ENCODE results near the gene FAM53B. TPM values are rescaled to one million over a fixed set of nuclear protein-coding genes. Genes with fewer than 3 reads are reported as not detected.

The FAM53B gene
- total RNA-seq, 1 donor from 2014 or later, result 16.3 TPM

- no peak for DNase-seq
These were observed 134.5 kb downstream of the FAM53B start for GRCh38 chr10:124609698-124610097.

- no peak for DNase-seq
These were observed 136.0 kb downstream of the FAM53B start for GRCh38 chr10:124608093-124608721.

GRCh38 chr10:124607693-124608092, 136.5 kb downstream of the FAM53B start:
- DNase-seq, result no peak

GRCh38 chr10:124606822-124607221, 137.4 kb downstream of the FAM53B start:
- no peak for DNase-seq

DNA sequence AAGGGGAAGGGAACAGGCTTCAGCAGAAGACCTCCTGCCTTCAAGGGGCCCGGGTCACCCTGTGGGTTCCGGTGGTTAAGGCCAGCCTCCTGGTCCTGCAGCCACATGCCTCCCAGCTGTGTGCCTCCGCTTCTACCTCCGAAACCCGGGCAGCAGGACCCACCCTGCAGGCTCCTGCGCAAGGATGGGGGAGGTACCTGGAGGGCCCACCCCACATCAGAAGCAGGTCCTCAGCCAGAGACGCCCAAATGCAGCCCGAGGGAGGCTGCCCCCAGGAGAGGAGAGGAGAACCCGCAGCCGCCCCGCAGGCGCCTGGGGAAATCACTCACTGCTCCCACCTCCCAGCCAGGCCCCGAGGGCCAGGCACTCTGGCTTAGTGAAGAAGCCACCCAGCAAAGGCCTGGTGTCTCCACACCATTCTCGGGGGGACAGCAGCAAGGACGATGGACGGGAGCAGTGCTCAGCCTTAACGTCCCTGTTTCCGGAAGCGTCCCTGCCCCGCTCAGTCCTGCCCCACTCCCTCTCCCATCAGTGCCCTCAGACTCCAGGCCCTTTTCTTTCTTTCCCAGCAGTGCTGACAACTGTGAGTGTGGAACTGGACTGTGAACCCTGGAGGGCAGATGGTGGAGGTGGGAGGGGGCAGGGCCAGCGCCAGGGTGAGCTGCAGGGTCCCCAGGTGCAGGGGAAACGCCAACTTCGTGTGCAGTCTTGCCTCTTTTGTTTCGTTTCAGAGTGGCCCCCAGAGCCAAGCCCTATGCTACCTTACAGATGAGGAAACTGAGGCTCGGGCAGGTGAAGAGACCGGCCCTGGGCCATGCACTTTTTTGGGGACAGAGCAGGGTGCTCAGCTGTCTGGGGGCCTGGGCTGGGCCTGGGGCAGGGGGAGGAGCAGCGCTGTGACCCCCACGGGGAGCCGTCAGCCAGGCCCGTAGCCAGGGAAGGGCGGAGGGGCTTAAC, 138.0 kb downstream of the FAM53B start:
- no peak for DNase-seq

DNA sequence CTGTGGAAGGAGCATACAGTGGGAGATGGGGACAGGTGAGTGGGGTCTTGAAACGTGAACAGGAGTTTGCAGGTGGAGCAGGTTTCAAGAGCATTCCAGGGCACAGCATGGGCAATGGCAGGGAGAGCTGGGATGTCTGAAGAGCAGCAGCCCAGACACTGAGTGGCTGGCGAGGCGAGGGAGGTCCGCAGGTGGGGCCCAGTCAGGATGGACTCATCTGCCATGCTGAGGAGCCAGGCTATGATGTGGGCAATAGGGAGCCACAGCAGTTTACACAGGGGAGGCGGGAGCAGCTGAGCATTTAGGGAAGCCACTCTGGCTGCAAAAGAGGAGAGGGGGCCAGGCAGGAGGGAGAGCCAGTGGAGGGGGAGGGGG, 138.7 kb downstream of the FAM53B start:
- DNase-seq, result no peak

DNA sequence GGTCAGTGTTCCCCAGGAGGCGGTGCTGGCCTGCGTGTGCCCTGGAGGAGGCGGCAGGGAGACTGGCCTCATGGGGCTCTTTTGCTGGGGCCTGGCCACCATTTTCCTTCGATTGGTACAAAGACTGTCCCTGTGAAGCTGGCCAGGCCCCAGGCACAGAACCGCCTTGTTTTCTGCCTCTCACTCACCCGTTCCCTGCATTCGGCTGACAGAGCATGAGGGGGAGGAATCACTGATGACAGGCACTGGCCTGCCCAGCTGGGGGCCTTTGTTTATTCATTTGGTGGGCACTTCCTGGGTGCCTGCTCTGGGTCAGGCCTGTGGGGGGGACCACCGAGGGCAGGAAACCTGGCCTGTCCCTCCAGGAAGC, 139.2 kb downstream of the FAM53B start:
- no peak for DNase-seq

- no peak for DNase-seq
These were observed 139.8 kb downstream of the FAM53B start for GRCh38 chr10:124604214-124605000.

GRCh38 chr10:124603376-124604213, 140.6 kb downstream of the FAM53B start:
- no peak for DNase-seq

DNA sequence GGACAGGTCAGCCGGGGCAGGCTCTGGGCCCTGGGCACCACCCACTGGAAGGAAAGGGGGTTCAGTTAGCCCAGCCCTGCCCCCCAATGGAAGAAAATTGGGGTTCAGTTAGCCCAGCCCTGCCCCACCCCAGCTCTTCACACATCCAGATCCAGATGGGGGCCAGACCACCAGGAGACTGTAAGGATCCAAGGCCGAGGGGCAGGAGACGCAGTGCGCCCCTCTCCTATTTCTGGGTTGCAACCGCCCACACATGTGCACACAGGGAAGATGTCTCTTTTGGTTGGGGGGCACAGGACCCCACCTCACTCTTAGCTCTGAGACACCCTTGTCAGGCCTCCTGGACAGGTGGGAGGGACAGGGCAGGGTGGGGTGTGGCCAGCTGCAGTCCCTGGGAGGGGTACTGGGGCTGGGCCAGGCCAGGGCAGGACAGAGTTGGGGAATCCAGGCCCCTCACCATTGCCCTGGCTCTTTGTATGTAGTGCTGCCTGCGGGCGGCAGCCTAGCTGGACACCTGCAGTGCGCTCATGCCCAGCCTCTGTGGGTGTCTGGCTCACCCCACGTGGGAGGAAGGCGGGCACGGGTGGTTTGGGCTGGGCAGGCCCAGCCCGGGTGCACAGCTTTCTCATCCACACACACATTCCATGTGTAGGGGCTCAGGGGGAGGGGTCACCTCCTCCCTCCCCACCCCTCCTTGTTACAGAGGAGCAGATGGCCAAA, 141.4 kb downstream of the FAM53B start:
- no peak for DNase-seq

DNA sequence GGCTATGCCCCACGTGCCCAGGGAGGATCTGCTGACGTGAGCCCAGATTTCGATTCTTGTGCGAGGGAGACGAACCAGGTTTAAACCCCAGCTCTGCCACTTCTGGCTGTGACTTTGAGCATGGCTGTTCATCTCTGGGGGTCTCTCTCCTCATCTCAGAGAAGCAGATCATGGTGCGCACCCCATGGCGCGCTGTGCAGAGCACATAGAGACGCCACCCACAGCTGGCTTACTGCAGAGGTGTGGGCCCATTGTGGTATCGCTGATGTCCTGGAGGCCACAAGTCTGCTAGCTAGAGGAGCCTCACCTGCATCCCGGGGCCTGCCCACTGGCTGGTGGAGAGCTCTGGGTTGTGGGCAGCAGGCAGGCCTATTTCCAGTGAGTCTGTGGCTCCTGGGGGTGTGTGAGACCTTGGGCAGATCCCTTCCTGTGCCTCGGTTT, 142.0 kb downstream of the FAM53B start:
- DNase-seq, result no peak

DNA sequence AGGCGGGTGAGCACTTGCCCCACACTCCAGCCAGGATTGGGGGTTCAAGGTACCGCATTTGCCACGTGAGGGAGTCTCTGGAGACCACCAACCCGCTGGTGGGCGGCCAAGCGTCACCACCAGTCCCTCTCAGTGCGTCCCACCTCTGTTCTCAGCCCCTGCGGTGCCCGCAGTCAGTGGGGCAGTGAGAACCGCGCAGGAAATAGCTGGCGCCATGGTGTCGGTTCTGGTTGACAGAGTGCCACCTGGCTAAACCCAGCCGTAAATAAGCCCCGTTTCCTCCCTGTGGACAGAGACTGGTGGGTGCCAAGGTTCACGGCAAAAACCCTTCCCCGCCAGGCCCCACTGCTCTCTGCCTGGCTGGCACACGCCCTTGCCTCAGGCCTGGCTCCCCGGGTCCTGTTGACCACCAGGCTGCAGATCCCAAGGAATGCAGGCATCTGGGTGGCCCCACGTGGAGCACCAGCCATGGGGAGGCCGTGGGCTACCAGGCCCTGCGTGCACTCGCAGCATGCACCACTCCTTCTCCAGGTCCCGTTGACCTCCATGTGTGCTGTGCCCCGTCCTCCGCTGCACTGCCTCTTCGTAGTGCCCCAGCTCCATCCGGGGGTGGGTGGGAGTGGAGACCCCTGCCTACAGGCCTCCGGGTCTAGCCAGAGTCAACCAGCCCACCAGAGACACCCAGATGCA, 142.6 kb downstream of the FAM53B start:
- DNase-seq, result no peak

DNA sequence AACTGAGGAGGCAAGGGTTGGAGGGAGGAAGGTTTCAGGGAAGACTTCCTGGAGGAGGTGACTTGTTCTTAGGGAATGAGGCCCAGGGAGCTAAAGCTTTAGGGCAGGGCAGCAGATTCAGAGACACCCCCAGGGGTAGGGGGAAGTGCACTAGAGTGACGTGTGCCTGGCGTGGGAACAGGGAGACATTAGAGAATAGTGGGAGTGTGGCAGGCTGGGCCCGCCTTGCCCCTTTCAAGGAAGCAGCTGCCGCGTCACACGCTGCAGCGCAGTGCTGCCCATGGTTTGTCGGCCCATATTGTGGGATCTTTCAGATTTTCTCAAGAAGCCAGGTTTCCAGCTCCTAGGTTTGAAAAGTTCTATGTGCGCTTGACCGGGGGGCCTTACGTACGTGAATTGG, 143.2 kb downstream of the FAM53B start:
- DNase-seq, result no peak

DNA sequence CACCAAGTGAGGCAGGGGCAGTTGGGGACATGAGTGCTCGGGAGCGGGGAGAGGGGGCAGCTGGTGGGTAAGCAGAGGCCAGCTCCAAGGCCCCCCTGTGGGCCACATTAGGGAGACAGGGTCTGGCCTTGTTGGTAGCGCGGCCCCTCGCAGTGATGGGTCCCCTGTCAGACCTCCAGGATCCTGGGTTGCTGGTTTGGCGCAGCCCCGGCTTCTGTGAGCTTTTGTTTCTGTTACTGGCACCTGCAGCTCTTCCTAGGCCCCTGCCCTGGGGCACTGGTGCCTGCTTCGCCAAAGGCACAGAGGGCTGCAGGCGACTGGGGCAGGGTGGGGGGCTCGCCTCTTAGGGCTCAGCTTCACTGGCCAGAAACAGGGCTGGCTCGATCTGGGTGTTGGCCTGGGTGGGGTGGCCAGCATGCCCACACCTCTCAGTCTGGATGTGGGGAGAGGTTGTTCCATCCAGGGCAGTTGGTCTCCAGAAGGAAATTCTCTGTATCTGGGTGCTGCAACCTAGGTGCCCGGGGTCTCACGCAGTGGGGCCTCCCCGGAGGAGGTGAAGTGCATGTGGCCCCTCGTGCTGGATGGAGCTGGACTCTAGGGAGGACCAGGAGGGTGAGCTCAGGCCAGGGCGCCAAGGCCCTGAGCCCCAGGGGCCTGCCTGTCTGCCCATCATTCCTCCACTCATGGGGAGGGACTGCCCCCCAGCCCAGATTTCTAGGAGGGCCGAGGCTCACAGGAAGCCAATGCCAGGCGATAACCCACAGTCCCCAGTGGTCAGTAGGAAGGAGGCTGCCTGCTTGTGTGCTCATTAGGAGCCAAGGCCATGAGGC, 143.9 kb downstream of the FAM53B start:
- DNase-seq, result no peak

- DNase-seq, result no peak
These were observed 144.6 kb downstream of the FAM53B start for GRCh38 chr10:124599588-124600050.

- no peak for DNase-seq
These were observed 145.2 kb downstream of the FAM53B start for GRCh38 chr10:124598773-124599587.

DNA sequence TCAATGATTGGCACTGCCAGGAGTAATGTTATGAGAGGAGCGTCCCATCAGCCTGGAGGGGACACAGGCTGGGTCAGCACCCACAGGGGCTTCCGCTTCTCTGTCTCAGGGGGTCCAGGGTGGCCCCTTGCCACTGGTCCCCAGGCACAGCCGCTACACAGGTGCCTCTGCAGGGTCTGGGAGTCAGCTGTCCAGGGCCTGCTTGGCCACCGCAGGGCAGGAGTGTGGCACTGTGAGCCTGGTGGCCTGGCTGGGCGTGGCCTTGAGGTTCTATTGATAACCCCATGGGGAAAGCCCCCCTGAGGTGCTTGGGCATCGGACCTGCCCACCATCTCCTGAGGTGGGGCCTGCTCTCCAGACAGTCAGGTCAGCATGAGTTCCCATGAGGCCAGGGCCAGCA, 146.0 kb downstream of the FAM53B start:
- no peak for DNase-seq

DNA sequence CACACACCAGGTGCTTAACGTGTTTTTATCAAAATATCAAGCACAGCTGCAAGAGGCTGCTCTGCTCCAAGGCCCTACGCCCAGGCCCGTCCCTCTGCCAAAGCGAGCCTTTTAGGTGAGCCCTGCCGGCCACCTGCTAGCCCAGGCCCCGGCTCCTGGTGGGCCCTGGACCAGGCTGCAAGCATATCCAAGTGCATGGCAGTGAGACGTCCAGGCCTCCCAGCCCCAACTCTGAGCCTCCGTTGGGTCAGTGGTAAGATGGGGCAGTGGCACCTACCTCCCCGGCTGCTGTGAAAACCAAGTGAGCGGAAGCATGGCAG, 146.4 kb downstream of the FAM53B start:
- no peak for DNase-seq
